GM12875 (cell line): Measurements from ENCODE around the gene ZNF384.

ENCODE experiments used
- H3K4me3 ChIP-seq: one replicate; pipeline ENCODE4 v1.5.1; 2011; ENCODE audit warnings: low read depth, low read length, control low read depth
- CTCF ChIP-seq: IDR thresholded peaks from 2 replicates; pipeline ENCODE4 v1.5.1; 2011; ENCODE audit warnings: low read depth, mild to moderate bottlenecking, control low read depth, inconsistent platforms, low read length, moderate library complexity, borderline replicate concordance; ENCODE audit not compliant: insufficient read depth

ZNF384 gene

GRCh38 chr12:6691473-6691872 lies 2.3 kb upstream of the ZNF384 start:
- H3K4me3 ChIP-seq, result no peak overlapping the region
- TF ChIP-seq CTCF, result no peak

GRCh38 chr12:6688543-6688998 lies 604 bp downstream of the ZNF384 start:
- TF ChIP-seq CTCF, result no peak
- peak overlapping the region; percentile 100 for H3K4me3 ChIP-seq

- H3K4me3 ChIP-seq, result no peak overlapping the region
Measured at GRCh38 chr12:6685814-6686213, 3.4 kb downstream of the ZNF384 start.

GRCh38 chr12:6684609-6685008 lies 4.6 kb downstream of the ZNF384 start:
- peak; percentile 46; the same call in 1 of the 2 replicates for TF ChIP-seq CTCF

More at GRCh38 chr12:6685814-6686213, 3.4 kb downstream of the ZNF384 start:
- no peak for TF ChIP-seq CTCF

GRCh38 chr12:6676962-6677361 lies 12.2 kb downstream of the ZNF384 start:
- TF ChIP-seq CTCF, result no peak
- no peak overlapping the region for H3K4me3 ChIP-seq

More at GRCh38 chr12:6684609-6685008, 4.6 kb downstream of the ZNF384 start:
- no peak overlapping the region for H3K4me3 ChIP-seq

GRCh38 chr12:6672143-6672542 lies 17.0 kb downstream of the ZNF384 start:
- TF ChIP-seq CTCF, result no peak
- H3K4me3 ChIP-seq, result no peak overlapping the region

GRCh38 chr12:6667559-6668210 lies 21.5 kb downstream of the ZNF384 start:
- no peak for TF ChIP-seq CTCF
- no peak overlapping the region for H3K4me3 ChIP-seq
